Tongue (tissue), 2 donors: Measurements from ENCODE around the gene TRIL. TPM values are rescaled to one million over a fixed set of nuclear protein-coding genes. Genes with fewer than 3 reads are reported as not detected.

Experiments
- DNase-seq: peaks from one replicate; pipeline ENCODE4 v3.0.0-alpha.2; 2015
- total RNA-seq: library from RNA; depleted of rRNA; stranded (reverse); fragments of >200 nt; gene quantifications from one replicate; pipeline ENCODE4 v1.2.3, GENCODE V29; 2014

Gene TRIL
- total RNA-seq, 1 donor from 2014 or later, result 23.9 TPM

DNA sequence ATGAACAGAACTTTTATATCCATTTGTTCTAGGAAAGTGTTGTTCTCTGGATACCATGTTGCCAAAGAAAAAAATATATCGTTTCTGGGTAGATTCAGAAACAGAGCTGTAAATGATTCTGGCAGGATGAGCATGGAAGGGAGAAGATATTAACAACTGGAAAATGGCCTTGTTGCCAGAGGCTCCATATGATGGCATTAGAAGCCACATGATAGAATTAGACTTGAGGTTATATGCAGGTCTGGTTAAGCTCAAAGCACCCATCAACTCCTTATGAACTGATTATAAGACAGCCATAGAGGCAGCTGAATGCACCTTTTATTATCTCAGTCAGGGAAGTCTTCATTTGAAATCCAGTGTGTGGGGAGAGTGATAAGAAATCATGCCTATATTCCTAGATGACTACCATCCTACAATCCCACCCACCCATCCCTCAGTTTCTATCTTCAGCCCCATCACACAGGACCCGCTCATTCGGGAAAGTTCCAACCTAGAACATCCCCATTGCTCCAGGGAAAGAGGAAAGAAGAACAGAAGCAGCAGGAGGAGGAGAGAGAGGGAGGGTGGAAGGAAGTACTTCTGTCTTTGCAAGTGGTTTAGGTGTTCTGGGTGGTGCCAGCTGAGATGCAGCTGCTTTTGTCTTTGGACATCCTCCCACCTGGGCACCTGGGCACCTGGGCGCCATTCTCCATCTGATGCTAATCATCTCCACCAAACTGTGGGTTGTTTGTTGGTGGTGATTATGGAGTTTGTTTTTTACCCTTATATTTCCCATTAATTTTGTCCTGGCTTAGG, 25.5 kb upstream of the TRIL start:
- DNase-seq, result no peak

DNA sequence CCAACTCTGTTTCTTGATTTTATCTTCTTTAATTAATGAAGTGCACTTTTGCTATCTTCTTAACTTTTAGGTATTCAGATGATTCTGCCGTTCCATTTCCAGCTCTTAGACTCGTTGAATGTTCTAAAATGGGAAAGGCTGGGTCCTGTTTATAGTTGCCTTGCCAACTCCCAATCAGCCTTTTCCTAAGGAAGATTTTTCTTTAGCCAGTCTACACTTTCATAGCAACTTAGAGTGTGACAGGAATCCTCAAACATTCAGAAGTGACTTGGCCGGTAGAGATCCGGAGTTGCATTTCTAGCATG, 23.0 kb upstream of the TRIL start:
- DNase-seq, result no peak

DNA sequence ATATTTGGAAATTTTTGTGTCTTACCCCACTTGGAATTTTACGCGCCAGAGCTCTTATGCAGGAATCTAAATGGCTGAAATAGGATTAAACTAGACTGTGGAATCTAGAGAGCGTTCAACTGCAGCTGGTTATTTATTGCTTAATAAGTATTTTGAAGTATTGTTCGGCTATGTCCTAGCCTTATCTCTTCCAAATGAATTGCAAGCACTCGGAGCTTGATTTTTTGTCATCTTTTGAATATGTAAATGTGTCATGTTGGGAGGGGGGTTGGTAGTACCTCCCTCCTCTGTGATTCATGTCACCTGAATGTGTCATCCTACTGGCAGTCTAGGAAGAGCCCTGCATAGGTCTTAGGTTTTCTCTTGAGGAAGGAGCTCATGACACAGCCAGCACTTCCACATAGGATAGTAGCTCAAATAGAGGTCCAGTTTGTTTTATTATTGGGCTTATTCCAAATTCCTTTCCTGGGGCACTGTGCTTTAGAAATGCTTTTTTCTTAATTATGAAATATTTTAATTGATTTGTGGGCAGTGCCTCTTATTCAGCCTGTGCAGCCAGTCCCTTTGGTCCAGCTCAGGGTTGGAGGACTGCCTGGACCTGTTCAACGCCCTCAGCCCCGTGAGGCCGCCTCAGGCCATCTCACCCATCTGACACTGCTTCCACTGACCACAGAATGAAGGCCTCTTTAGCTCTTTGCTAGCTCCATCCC, 22.5 kb upstream of the TRIL start:
- DNase-seq, result no peak

- DNase-seq, result no peak
These were observed 21.6 kb upstream of the TRIL start for GRCh38 chr7:28979776-28980175.

DNA sequence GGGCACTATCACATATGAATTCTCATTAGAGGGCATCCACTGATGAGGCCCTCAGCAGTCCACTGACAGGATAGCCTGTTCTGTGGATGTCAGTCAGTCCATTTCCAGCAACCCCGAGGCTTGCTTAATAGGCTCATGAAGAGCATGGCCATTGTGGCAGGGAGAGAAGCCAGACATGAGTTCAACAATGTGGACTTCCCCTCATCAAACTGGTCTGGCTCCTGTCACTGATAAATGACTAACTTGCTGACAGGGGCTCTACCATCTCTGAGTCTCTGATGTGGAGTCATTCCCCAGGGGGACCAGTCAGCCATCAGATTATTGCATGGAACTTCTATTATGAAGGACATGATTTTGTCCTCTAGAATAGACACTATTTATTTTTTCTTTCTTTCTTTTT, 19.8 kb upstream of the TRIL start:
- no peak for DNase-seq

DNA sequence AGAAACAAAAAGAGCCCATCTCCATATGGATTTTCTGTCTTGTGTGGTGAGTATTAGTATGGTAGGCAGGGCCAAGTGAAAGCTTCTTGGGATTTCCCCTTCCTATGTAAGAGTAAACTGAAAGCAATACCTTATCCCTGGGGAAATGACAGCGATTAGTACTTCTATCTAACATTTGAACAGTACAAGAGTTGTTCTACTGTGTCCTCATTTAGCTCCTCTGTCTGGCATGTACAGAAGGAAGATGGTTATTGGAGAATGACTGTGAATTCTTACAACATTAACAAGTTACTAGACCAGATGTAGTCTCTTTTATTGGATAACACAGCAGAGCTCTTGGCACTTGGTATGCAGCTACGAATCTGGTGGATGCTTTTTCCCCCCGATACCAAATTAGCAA, 17.9 kb upstream of the TRIL start:
- DNase-seq, result no peak

GRCh38 chr7:28973591-28973990, 15.5 kb upstream of the TRIL start:
- no peak for DNase-seq

GRCh38 chr7:28964056-28964455, 5.9 kb upstream of the TRIL start:
- DNase-seq, result no peak

DNA sequence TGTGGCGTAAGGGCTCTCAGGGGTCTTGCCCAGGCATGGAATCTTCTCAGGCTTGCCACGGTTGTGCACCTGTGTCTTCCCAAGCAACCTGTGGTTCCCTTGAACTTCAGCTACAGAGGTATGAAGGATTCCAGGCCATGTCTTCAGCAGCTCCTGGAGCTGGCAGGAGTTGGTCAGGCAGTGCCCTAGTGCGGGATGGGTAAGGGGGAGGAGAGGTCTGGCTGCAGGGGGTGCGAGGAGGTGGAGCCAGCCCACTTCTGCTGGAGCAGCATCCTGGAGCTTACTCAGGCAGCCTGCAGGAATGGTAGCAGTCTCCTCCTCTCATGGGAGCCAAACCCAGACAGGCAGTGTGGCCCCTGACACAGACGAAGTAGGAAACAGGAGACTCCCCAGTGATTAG, 3.8 kb upstream of the TRIL start:
- no peak for DNase-seq

DNA sequence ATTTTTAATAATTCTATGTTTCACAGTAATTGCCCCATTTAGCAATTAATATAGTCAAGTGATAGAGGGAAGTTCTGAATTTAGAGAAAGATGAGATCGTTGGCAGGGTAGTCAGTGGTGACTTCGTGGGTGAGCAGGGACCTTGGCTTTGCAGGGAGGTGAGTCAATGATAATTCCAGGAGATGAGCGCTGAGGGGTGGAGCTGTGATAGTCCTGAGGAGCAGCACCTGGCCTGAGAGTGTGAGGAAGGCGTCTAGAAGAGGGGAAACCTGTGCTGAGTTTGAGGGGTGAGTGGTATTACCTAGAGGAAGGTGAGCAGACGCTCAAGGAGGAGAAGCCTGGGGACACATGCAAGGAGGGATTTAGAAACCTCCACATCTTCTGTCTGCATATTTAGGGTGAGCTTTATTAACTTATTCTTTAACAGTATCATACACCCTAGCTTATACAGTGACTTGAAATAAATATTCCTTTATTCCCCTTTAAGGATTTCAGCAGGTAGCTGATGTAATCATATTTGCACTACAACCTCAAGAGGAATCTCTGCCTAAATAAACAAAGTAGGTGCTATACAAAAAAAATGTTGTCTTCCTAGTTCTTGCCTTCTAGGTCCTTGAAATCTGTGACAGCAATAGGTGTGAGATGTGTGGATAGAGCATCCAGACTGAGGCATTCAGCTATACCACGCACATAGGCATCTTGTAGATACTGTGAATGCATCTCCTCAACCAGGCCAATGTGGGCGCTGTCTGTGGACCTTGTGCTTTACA, 2.1 kb upstream of the TRIL start:
- DNase-seq, result no peak

- DNase-seq, result peak; percentile 65
These were observed 834 bp upstream of the TRIL start for GRCh38 chr7:28958980-28959347.

- peak; percentile 48 for DNase-seq
These were observed 337 bp downstream of the TRIL start for GRCh38 chr7:28957751-28958234.

- peak; percentile 43 for DNase-seq
These were observed 923 bp downstream of the TRIL start for GRCh38 chr7:28957064-28957750.

GRCh38 chr7:28956608-28957063, 1.5 kb downstream of the TRIL start:
- DNase-seq, result peak; percentile 76

- peak; percentile 83 for DNase-seq
These were observed 2.2 kb downstream of the TRIL start for GRCh38 chr7:28955718-28956607.

DNA sequence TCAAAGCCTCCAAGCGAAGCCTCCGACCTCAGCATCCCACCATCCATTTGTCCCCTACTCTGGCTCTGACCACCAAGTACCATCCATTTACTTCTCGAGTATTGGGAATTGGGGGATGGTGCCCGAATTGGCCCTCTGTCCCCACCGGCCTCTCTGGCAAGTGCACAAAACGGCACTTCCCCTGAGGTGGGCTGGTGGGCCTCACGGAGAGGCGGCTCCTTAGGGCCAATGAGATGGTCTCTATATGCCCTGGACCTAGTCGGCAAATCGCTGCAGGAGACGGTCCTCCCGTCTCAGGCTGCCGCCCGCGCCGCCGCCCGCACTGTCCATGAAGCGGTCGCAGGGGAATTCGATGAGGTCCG, 2.8 kb downstream of the TRIL start:
- no peak for DNase-seq

GRCh38 chr7:28954946-28955345, 3.2 kb downstream of the TRIL start:
- no peak for DNase-seq

DNA sequence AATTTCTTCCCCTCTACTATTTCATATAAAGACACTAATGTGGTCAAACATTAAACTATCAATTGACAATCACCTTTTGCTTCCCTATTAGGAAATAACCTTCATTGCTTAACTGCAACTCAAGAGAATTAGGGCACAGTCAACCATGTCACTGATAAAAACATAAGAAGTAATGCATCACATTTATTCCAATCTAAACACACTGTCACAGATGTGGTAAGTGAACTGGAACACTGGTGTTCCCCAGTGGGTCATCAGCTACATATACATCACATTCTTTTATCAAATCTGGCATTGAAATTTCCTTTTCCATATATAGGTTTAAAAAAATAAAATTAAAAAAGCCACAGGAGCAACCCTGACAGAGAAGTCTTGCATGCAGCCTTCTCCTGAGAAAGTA, 3.7 kb downstream of the TRIL start:
- DNase-seq, result no peak

- DNase-seq, result peak; percentile 78
These were observed 4.5 kb downstream of the TRIL start for GRCh38 chr7:28953633-28954032.

- DNase-seq, result no peak
These were observed 16.0 kb downstream of the TRIL start for GRCh38 chr7:28942168-28942567.

DNA sequence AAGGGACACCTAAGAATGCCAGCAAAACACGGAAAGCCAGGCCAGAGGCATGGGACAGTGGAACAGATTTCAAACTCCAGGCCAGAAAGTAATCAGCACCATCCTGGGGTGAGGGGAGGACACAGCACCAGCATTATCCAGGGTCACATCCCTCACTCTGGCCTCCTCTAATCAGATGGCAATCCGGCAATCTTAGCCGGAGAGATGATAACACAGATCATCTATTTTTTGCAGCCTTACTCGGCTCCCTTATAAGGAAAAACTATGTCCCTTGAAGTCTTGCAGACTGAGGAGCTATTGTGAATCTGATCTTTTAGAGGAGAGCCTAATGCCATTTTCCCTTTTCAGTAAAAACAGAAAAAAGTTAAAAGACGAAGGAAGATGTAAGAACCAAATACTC, 16.5 kb downstream of the TRIL start:
- DNase-seq, result no peak
